ENCODE data around the gene UHMK1. TPM values are rescaled to one million over a fixed set of nuclear protein-coding genes. Genes with fewer than 3 reads are reported as not detected.

The UHMK1 gene
- total RNA-seq, 1 experiment from 2014 or later: 76.0 TPM

DNA sequence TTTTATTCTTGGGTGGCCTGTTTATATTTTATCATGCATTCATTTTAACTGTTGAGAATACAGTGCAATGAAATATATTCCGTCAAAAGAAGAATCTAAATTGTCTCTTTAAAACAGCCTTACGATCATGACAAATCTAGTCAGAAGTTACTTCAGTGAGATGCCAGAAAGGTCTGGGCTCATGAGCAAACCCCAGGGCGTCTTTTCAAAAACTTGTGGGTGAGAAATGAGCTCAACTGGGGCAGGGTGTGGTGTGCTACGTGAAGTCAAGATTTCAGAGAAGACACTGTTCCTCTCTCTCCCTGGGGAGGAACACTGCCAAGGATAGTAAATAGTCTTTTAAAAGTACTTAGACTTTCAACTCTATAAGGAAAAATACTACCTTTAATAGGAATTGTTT is 50.6 kb downstream of the UHMK1 start:
- Histone ChIP-seq H3K9me3 (ENCODE audit: control insufficient read depth, insufficient read depth, low read depth, low read length) (0 out of 2 replicates have a peak, but pooled peaks cover 3% of the 10 kb centered on the region), H3K27me3 (ENCODE audit: control insufficient read depth, insufficient read depth, low read length) (no peaks in the 10 kb centered on the region), H3K4me1 (ENCODE audit: control insufficient read depth, insufficient read depth, low read length) (no peaks in the 10 kb centered on the region), H3K4me3 (ENCODE audit: low read depth in 2 of 2, low read length in 2 of 2) (no peak overlapping the region), H3K27ac (ENCODE audit: low read length) (no peak overlapping the region), H3K36me3 (ENCODE audit: control insufficient read depth, insufficient read depth, low read length) (no peaks in the 10 kb centered on the region)
- DNase-seq (ENCODE audit: low read depth, low spot score): no peak
- intact Hi-C loops (cut with micrococcal nuclease; ENCODE audit: unreplicated experiment): no loop called here
- no peak for ATAC-seq
- ChIA-PET CTCF (no interaction called here), POLR2A (no interaction called here)
- BruUV-seq (replicated peaks): no TSS peak
- TF ChIP-seq, protein P1, sequence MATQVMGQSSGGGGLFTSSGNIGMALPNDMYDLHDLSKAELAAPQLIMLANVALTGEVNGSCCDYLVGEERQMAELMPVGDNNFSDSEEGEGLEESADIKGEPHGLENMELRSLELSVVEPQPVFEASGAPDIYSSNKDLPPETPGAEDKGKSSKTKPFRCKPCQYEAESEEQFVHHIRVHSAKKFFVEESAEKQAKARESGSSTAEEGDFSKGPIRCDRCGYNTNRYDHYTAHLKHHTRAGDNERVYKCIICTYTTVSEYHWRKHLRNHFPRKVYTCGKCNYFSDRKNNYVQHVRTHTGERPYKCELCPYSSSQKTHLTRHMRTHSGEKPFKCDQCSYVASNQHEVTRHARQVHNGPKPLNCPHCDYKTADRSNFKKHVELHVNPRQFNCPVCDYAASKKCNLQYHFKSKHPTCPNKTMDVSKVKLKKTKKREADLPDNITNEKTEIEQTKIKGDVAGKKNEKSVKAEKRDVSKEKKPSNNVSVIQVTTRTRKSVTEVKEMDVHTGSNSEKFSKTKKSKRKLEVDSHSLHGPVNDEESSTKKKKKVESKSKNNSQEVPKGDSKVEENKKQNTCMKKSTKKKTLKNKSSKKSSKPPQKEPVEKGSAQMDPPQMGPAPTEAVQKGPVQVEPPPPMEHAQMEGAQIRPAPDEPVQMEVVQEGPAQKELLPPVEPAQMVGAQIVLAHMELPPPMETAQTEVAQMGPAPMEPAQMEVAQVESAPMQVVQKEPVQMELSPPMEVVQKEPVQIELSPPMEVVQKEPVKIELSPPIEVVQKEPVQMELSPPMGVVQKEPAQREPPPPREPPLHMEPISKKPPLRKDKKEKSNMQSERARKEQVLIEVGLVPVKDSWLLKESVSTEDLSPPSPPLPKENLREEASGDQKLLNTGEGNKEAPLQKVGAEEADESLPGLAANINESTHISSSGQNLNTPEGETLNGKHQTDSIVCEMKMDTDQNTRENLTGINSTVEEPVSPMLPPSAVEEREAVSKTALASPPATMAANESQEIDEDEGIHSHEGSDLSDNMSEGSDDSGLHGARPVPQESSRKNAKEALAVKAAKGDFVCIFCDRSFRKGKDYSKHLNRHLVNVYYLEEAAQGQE (IDR thresholded peaks at IDR 0.05; ENCODE audit: insufficient read depth in 1 of 2, low read depth in 2 of 2, low read length in 1 of 2): no peak
- TF ChIP-seq TCF7L2 (IDR thresholded peaks at IDR 0.05; ENCODE audit: low read depth, low read length) (no peak), SIN3A (IDR thresholded peaks at IDR 0.05; ENCODE audit: borderline replicate concordance, insufficient read depth, low read depth, low read length) (no peak), POLR2AphosphoS5 (IDR thresholded peaks at IDR 0.05; ENCODE audit: low read depth, low read length) (no peak)
- TF ChIP-seq, protein P2, sequence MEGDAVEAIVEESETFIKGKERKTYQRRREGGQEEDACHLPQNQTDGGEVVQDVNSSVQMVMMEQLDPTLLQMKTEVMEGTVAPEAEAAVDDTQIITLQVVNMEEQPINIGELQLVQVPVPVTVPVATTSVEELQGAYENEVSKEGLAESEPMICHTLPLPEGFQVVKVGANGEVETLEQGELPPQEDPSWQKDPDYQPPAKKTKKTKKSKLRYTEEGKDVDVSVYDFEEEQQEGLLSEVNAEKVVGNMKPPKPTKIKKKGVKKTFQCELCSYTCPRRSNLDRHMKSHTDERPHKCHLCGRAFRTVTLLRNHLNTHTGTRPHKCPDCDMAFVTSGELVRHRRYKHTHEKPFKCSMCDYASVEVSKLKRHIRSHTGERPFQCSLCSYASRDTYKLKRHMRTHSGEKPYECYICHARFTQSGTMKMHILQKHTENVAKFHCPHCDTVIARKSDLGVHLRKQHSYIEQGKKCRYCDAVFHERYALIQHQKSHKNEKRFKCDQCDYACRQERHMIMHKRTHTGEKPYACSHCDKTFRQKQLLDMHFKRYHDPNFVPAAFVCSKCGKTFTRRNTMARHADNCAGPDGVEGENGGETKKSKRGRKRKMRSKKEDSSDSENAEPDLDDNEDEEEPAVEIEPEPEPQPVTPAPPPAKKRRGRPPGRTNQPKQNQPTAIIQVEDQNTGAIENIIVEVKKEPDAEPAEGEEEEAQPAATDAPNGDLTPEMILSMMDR (IDR thresholded peaks at IDR 0.05): no peak
- in situ Hi-C loops (cut with HindIII; ENCODE audit: low pct_unique_long_range_greater_than_20kb, low sequenced_read_pairs): no loop called here

- TF ChIP-seq TCF7L2 (IDR thresholded peaks at IDR 0.05; ENCODE audit: low read depth, low read length) (no peak), POLR2AphosphoS5 (IDR thresholded peaks at IDR 0.05; ENCODE audit: low read depth, low read length) (no peak), SIN3A (IDR thresholded peaks at IDR 0.05; ENCODE audit: borderline replicate concordance, insufficient read depth, low read depth, low read length) (no peak)
- TF ChIP-seq, protein P1 (IDR thresholded peaks at IDR 0.05; ENCODE audit: insufficient read depth in 1 of 2, low read depth in 2 of 2, low read length in 1 of 2): no peak
- TF ChIP-seq, protein P2 (IDR thresholded peaks at IDR 0.05): no peak
- in situ Hi-C loops (cut with HindIII; ENCODE audit: low pct_unique_long_range_greater_than_20kb, low sequenced_read_pairs) (no loop called here), intact Hi-C loops (cut with micrococcal nuclease; ENCODE audit: unreplicated experiment) (no loop called here)
- no peaks in the 10 kb centered on the region for H3K4me1 ChIP-seq (ENCODE audit: control insufficient read depth, insufficient read depth, low read length)
- CTCF ChIA-PET: no interaction called here
- ATAC-seq: no peak
- no peaks in the 10 kb centered on the region for H3K9me3 ChIP-seq (ENCODE audit: control insufficient read depth, insufficient read depth, low read depth, low read length)
- POLR2A ChIA-PET: no interaction called here
- BruUV-seq (replicated peaks): no TSS peak
- H3K36me3 ChIP-seq (ENCODE audit: control insufficient read depth, insufficient read depth, low read length): no peaks in the 10 kb centered on the region
- no peak overlapping the region for H3K4me3 ChIP-seq (ENCODE audit: low read depth in 2 of 2, low read length in 2 of 2)
- H3K27ac ChIP-seq (ENCODE audit: low read length): no peak overlapping the region
- DNase-seq (ENCODE audit: low read depth, low spot score): no peak
- no peaks in the 10 kb centered on the region for H3K27me3 ChIP-seq (ENCODE audit: control insufficient read depth, insufficient read depth, low read length)
Measured at GRCh38 chr1:162549001-162549400, 51.4 kb downstream of the UHMK1 start.

Data from Panc1 (cell line).